WERI-Rb-1 (cell line): ENCODE data around the gene CBX2.

ENCODE experiments used
- DNase-seq: peaks from one replicate; pipeline ENCODE4 v3.0.0-alpha.2; 2020
- H3K27ac ChIP-seq: fragments of 250-450 bp; sonication (Bioruptor Pico); 2 replicates; pipeline ENCODE4 v1.5.1; 2020; ENCODE audit warnings: mild to moderate bottlenecking, moderate library complexity
- H3K27me3 ChIP-seq: fragments of 250-450 bp; sonication (Bioruptor Pico); 2 replicates; pipeline ENCODE4 v1.5.1; 2021; ENCODE audit warnings: mild to moderate bottlenecking, low read depth, moderate library complexity; ENCODE audit not compliant: insufficient read depth, severe bottlenecking
- H3K36me3 ChIP-seq: fragments of 250-450 bp; sonication (Bioruptor Pico); 2 replicates; pipeline ENCODE4 v1.5.1; 2020; ENCODE audit warnings: mild to moderate bottlenecking, moderate library complexity
- H3K4me3 ChIP-seq: 2 replicates; pipeline ENCODE4 v1.5.1; 2011; ENCODE audit warnings: low read depth, mild to moderate bottlenecking, control low read depth, low read length
- H3K9me3 ChIP-seq: fragments of 250-450 bp; sonication (Bioruptor Pico); 2 replicates; pipeline ENCODE4 v1.5.1; 2021; ENCODE audit warnings: mild to moderate bottlenecking, moderate library complexity; ENCODE audit not compliant: severe bottlenecking
- TF ChIP-seq, protein P1 (sequence below): IDR thresholded peaks from 2 replicates; pipeline ENCODE4 v1.5.1; 2011; ENCODE audit warnings: low read depth, mild to moderate bottlenecking, control low read depth, inconsistent platforms, low read length

CBX2 gene

DNA sequence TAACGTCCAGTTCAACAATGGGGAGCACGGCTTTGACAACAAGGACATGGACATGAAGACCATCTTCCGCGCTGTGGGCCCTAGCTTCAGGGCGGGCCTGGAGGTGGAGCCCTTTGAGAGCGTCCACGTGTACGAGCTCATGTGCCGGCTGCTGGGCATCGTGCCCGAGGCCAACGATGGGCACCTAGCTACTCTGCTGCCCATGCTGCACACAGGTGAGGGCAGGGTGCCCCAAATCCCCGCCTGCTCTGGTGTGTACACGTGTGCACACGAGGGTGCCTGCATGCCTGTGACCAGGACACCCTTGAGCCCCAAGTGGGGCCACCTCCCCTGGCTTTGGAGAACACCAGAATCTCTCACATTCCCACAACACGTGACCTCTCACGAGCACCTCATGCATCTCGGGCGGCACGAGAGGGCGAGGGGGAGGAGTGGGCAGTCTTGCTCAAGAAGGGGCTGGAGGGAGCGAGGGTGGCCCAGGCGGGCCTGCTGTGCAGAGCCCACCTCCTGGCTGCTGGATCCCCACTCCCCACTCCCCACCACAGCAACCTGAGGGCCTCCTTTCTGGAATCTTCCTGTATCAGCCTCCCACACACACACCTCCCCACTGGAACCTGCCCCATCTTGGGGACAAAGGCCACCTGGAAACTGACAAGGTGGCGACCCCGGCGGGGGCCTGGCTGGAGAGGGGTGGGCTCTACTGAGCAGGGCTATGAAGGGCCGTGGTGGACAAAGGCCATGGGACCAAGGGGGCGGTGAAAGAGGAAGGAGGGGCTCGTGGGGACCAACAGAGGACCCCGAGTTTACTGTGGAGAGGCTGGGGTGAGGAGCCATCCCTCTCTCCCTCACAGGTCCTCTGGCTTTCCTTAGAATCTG lies 40.7 kb upstream of the CBX2 start:
- H3K27me3 ChIP-seq = no peaks in the 10 kb centered on the region
- no peaks in the 10 kb centered on the region for H3K36me3 ChIP-seq
- TF ChIP-seq, protein P1, sequence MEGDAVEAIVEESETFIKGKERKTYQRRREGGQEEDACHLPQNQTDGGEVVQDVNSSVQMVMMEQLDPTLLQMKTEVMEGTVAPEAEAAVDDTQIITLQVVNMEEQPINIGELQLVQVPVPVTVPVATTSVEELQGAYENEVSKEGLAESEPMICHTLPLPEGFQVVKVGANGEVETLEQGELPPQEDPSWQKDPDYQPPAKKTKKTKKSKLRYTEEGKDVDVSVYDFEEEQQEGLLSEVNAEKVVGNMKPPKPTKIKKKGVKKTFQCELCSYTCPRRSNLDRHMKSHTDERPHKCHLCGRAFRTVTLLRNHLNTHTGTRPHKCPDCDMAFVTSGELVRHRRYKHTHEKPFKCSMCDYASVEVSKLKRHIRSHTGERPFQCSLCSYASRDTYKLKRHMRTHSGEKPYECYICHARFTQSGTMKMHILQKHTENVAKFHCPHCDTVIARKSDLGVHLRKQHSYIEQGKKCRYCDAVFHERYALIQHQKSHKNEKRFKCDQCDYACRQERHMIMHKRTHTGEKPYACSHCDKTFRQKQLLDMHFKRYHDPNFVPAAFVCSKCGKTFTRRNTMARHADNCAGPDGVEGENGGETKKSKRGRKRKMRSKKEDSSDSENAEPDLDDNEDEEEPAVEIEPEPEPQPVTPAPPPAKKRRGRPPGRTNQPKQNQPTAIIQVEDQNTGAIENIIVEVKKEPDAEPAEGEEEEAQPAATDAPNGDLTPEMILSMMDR = no peak
- no peaks in the 10 kb centered on the region for H3K9me3 ChIP-seq
- no peak overlapping the region for H3K4me3 ChIP-seq
- H3K27ac ChIP-seq = no peak overlapping the region
- DNase-seq = no peak

DNA sequence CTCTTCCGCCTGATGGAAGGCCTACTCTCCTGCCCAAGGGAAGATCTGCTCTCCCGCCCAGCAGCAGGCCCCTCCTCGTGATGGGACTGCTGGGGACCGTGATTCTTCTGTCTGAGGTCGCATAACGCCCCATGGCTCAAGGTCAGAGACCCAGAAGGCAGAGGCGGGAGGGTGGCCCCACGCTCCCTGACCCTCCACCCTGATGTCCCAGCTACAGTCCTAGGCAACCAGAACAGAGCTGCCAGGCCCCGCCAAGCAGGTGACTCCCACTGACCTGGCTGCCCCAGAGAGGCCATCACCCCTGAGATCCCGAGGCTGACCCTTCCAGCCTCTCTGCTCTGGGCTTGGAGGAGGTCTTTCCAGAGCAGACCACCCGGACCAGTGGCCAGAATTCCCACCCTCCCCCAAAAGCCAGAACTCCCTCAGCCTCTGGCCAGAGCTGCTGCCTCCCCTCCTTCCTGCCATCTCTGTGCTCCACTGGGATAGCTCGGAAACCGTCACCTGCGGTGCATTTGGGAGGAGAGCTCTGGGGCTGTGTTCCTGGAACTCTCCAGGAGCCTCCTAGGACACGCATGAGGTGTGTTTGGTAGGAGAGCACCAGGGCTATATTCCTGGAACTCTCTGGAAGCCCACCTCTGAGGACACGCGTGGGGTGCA lies 39.9 kb upstream of the CBX2 start:
- no peaks in the 10 kb centered on the region for H3K9me3 ChIP-seq
- TF ChIP-seq, protein P1 = no peak
- no peak overlapping the region for H3K4me3 ChIP-seq
- no peak for DNase-seq
- H3K36me3 ChIP-seq = no peaks in the 10 kb centered on the region
- no peak overlapping the region for H3K27ac ChIP-seq
- H3K27me3 ChIP-seq = no peaks in the 10 kb centered on the region

DNA sequence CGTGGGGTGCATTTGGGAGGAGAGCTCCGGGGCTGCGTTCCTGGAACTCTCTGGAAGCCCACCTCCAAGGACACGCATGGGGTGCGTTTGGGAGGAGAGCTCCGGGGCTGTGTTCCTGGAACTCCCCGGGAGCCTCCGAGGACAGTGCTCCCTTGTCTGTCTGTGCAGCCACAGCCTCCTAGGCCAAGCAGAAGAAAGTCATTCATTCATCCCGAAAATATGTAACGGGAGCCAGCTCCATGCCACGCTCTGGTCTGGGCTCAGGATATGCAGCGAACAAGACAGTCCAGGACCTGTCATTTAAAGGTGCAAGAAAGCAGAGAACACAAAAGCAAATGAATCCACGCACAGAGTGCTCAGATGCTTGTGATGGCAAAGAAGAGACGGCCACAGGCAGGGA lies 39.3 kb upstream of the CBX2 start:
- no peaks in the 10 kb centered on the region for H3K27me3 ChIP-seq
- H3K9me3 ChIP-seq = no peaks in the 10 kb centered on the region
- no peaks in the 10 kb centered on the region for H3K36me3 ChIP-seq
- TF ChIP-seq, protein P1 = no peak
- DNase-seq = no peak
- H3K4me3 ChIP-seq = no peak overlapping the region
- no peak overlapping the region for H3K27ac ChIP-seq

DNA sequence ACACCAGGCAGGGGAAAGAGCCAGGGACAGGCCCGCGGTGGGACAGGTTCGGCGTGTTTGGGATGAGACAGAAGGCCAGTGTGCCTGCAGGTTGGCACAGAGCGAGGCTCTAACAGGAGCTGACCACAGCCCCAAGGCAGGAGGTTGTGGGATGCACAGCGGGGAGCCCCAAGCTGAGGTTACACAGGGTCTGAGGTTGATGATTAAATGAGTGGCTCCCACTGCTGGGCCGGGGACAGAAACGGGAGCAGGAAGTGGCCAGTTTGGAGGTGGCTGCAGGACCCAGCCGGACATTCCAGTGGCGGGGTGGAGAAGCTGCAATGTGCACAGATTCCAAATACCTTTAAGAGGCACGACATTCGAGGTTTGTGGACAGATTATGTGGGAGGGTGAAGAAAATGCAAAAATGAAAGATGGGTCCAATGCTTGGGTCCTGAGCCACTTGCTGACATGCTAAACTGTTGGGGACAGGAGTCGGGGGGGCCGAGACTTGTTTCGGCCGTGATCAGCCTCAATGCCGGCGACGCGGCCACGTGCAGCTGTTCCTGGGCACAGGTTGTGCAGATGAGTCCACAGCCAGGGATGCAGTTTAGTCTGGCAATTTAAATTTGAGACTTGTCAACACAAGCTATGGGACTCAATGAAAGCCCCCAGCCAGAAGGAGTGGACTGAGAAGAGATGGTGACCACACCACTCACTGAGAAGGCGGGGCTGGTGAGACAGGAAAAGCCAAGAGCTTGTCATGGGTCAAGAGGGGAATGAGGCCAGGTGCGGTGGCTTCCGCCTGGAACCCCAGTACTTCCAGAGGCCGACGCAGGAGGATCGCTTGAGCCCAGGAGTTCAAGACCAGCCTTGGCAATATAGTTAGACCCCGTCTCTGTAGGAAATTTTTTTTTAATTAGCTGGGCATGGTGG lies 38.5 kb upstream of the CBX2 start:
- no peak overlapping the region for H3K4me3 ChIP-seq
- H3K27me3 ChIP-seq = no peaks in the 10 kb centered on the region
- H3K36me3 ChIP-seq = no peaks in the 10 kb centered on the region
- no peak overlapping the region for H3K27ac ChIP-seq
- TF ChIP-seq, protein P1 = no peak
- DNase-seq = no peak
- no peaks in the 10 kb centered on the region for H3K9me3 ChIP-seq

DNA sequence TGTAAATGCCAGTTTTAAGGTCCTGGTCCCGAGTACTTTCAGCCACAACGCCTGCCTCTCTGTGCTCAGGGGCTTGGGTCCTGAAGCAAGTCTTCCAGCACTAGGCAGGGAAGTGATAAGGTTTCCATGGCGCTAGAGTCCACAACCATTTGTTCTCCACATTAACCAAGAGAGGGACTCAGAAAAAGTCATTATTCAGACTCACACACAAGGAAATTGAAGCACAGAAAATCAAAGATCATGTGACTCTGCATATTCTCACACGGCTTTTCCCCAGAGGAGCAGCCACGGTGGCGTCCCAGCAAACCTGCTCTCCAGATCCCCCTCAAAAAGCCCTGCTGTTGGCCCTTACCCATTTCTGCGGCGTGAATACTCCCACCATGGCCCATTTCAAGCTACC lies 37.5 kb upstream of the CBX2 start:
- Histone ChIP-seq H3K36me3 (no peaks in the 10 kb centered on the region), H3K27me3 (no peaks in the 10 kb centered on the region), H3K9me3 (no peaks in the 10 kb centered on the region), H3K27ac (no peak overlapping the region), H3K4me3 (no peak overlapping the region)
- TF ChIP-seq, protein P1 = no peak
- DNase-seq = no peak
